Ovary (tissue), 9 donors: ENCODE data around the gene GANC. TPM values are rescaled to one million over a fixed set of nuclear protein-coding genes. Genes with fewer than 3 reads are reported as not detected.

ENCODE experiments used
- DNase-seq, 5 donors: peaks; one replicate each; pipeline ENCODE4 v3.0.0-alpha.2; 2019 to 2020
- H3K27ac ChIP-seq, 2 donors: fragments of 200-600 bp; one replicate each; pipeline versions ENCODE4 v1.5.1 to v1.8.0; 2019 to 2022
- H3K27me3 ChIP-seq: fragments of 200-600 bp; one replicate; pipeline ENCODE4 v1.8.0; 2022
- H3K36me3 ChIP-seq: fragments of 200-600 bp; sonication (generic); one replicate; pipeline ENCODE4 v1.5.1; 2019
- H3K4me1 ChIP-seq: one replicate; pipeline ENCODE4 v1.8.1; 2013; ENCODE audit warnings: mild to moderate bottlenecking, moderate library complexity; ENCODE audit not compliant: insufficient read depth
- H3K4me3 ChIP-seq: fragments of 200-600 bp; sonication (generic); one replicate; pipeline ENCODE4 v1.5.1; 2017
- H3K9me3 ChIP-seq, 2 donors: fragments of 200-600 bp in 1 of 2; sonication (generic) in 1 of 2; one replicate each; pipeline versions ENCODE4 v1.5.1 to v1.8.1; 2013 to 2019; ENCODE audit warnings: mild to moderate bottlenecking in 1 of 2, moderate library complexity in 1 of 2
- EP300 ChIP-seq: sonication (generic); formaldehyde crosslinking; IDR thresholded peaks from one replicate; pipeline ENCODE4 v1.6.1; 2017; ENCODE audit warnings: antibody characterized with exemption
- POLR2A ChIP-seq: fragments of 450-650 bp; IDR thresholded peaks from one replicate; pipeline ENCODE4 v1.6.1; 2017; ENCODE audit warnings: antibody characterized with exemption, mild to moderate bottlenecking, moderate library complexity
- WGBS, 3 donors: extraction: QIAGEN DNeasy Blood & Tissue Kit in 1 of 3; methylation state at CpG; one replicate each; pipeline versions ENCODE4 v1.1.5 to v1.1.7; 2013 to 2017; 5-methylcytosine and 5-hydroxymethylcytosine counted together
- intact Hi-C, 4 donors: fragments of 100-400 bp; cut with DNase I; formaldehyde crosslinking; loops; one replicate each; pipeline versions ENCODE4 v1.11.0 to v1.15.1; 2022 to 2023
- polyA plus RNA-seq, 2 donors: library from polyadenylated mRNA; stranded (reverse); fragments of 200-250 nt in 1 of 2; fragments of 350-450 nt in 1 of 2; fragmentation: Illumina TruSeq in 1 of 2; extraction: RNeasy Lipid Tissue Mini Kit (QIAGEN cat#74804) in 1 of 2; gene quantifications; one replicate each; pipeline ENCODE4 v1.2.3, GENCODE V29; 2013 to 2014
- total RNA-seq, 7 donors: library from RNA; depleted of rRNA in 2 of 7; stranded (reverse); fragments of >200 nt in 2 of 7; fragmentation: NEBNext Ultra II Directional in 3 of 7; extraction: Animal tissue kit (Norgen Biotek cat#: 25700) in 3 of 7; gene quantifications; one replicate each; pipeline versions ENCODE4 v1.1.0 to v1.2.4, GENCODE V29; 2016 to 2023
- TF ChIP-seq, protein P1 (sequence below), 3 donors: fragments of 450-650 bp in 2 of 3; fragments of 200-600 bp in 1 of 3; IDR thresholded peaks; one replicate each; pipeline versions ENCODE4 v1.5.1 to v1.8.0; 2016 to 2022; ENCODE audit warnings: antibody characterized with exemption in 3 of 3, mild to moderate bottlenecking in 1 of 3
- donor health status: DM: no; HTN: no; CAD: no; lungs with moderate emphysema.
- donor health status: DM: no; HTN: no; CAD: no.
- donor health status: Bipolar disorder and iron deficiency.
- donor health status: DM: yes; HTN: yes; CAD: no.
- donor health status: DM: no; HTN: no; CAD: no.
- donor health status: DM: yes; HTN: yes; CAD: no.

GANC gene
- total and polyA plus RNA-seq, 9 donors: 10.0 to 31.5 (median 28.1) TPM

DNA sequence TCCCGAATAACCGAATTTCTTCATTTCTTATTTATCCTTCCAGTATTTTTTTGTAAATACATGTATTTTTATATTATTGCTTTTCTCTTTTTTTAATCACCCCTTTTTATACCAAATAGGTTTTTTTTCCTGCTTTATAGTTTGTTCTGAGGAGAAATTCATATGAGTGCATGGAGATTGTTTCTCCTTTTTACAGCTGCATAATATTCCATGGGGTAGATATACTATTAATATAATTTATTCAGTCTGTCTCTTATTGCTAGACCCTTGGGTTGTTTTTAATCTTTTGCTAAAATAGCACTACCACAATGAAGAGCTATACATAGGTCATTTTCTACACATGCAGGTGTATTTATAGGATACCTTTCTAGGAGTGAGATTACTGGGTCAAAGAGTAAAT is 3.8 kb downstream of the GANC start:
- 95 to 98% (median 98%) methylated on average over 2 of the region's 2 CpGs for WGBS, 3 donors
- no peak overlapping the region for H3K27ac ChIP-seq
- H3K9me3 ChIP-seq: no peaks in the 10 kb centered on the region
- H3K27me3 ChIP-seq: no peaks in the 10 kb centered on the region
- intact Hi-C loops: no loop called here
- TF ChIP-seq EP300: no peak
- TF ChIP-seq, protein P1, sequence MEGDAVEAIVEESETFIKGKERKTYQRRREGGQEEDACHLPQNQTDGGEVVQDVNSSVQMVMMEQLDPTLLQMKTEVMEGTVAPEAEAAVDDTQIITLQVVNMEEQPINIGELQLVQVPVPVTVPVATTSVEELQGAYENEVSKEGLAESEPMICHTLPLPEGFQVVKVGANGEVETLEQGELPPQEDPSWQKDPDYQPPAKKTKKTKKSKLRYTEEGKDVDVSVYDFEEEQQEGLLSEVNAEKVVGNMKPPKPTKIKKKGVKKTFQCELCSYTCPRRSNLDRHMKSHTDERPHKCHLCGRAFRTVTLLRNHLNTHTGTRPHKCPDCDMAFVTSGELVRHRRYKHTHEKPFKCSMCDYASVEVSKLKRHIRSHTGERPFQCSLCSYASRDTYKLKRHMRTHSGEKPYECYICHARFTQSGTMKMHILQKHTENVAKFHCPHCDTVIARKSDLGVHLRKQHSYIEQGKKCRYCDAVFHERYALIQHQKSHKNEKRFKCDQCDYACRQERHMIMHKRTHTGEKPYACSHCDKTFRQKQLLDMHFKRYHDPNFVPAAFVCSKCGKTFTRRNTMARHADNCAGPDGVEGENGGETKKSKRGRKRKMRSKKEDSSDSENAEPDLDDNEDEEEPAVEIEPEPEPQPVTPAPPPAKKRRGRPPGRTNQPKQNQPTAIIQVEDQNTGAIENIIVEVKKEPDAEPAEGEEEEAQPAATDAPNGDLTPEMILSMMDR (IDR thresholded peaks at IDR 0.05): no peak
- DNase-seq: no peak
- H3K4me3 ChIP-seq: no peak overlapping the region
- H3K4me1 ChIP-seq: peaks cover 5% of the 10 kb centered on the region
- no peaks in the 10 kb centered on the region for H3K36me3 ChIP-seq

DNA sequence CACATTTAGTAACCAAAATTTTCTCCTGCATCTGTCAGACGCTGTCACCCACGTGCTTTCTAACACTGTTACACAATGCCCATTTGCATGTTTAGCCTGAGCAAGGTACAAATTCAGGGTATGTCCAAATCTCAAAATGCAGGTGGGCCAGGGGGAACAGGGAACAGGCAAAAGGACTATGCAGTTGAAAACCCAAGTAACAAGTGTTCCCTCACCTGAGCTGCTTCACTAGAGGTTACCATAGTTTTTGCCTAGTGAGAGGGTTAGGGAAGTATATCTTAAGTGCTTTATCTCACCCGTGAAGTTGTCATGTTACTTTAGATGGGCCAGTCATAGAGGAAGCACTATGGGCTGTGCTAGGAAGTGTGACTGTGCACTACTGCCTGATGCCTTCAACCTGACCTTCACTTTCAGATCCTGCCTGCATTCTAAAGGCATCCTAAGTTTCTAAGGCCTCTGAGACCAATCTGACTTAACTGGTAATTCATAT is 6.3 kb downstream of the GANC start:
- intact Hi-C loops: no loop called here
- no peak for TF ChIP-seq POLR2A
- TF ChIP-seq, protein P1 (IDR thresholded peaks at IDR 0.05): no peak
- no peak for TF ChIP-seq EP300
- Histone ChIP-seq H3K27me3 (no peaks in the 10 kb centered on the region), H3K4me1 (peaks cover 5% of the 10 kb centered on the region), H3K36me3 (no peaks in the 10 kb centered on the region), H3K9me3 (no peaks in the 10 kb centered on the region), H3K27ac (no peak overlapping the region), H3K4me3 (no peak overlapping the region)
- WGBS, 3 donors: 58 to 78% (median 77%) methylated on average over 3 of the region's 3 CpGs
- no peak for DNase-seq

DNA sequence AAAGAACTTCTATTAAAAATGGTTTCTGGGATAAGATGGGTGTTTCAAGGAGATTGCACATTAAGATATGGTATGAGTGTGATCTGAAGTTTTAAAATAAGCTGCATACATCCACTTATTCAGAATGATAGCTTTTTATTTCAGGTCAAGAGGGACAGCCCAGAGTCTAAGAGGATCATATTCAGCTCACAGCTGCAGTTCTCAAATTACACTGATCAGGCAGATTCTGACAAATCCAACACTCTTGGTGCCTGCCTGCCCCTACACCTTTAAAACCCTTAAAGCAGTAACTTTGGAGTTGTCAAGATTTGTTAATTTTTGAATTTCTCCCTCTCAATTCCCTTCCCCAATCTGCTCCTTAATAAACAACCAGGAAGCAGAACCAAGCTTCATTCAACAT is 9.3 kb downstream of the GANC start:
- DNase-seq: no peak
- intact Hi-C loops: no loop called here
- no peaks in the 10 kb centered on the region for H3K4me1 ChIP-seq
- H3K27ac ChIP-seq: no peak overlapping the region
- H3K4me3 ChIP-seq: no peak overlapping the region
- TF ChIP-seq, protein P1 (IDR thresholded peaks at IDR 0.05): no peak
- no peak for TF ChIP-seq POLR2A
- TF ChIP-seq EP300: no peak
- no peaks in the 10 kb centered on the region for H3K36me3 ChIP-seq
- no peaks in the 10 kb centered on the region for H3K9me3 ChIP-seq
- no peaks in the 10 kb centered on the region for H3K27me3 ChIP-seq

DNA sequence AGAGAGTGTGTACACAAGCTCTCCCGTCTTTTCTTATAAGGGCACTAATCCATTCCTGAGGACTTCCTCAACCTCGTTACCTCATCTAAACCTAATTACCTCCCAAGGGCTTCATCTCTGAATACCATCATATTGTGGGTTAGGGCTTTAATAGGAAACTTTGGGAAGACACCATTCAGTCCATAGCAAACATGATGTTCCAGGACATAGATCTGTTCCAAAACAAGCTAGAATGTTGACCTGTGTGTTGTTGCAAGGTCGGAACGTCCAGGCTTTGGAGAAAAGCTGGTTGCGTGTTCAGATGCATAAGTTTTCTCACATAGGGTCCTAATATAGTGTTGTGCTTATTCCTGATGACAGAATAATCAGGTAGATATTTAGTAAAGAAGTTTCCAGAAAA is 9.9 kb downstream of the GANC start:
- DNase-seq: no peak
- H3K27me3 ChIP-seq: no peaks in the 10 kb centered on the region
- intact Hi-C loops: no loop called here
- no peaks in the 10 kb centered on the region for H3K4me1 ChIP-seq
- no peaks in the 10 kb centered on the region for H3K36me3 ChIP-seq
- no peak for TF ChIP-seq EP300
- no peak for TF ChIP-seq POLR2A
- TF ChIP-seq, protein P1 (IDR thresholded peaks at IDR 0.05): no peak
- no peaks in the 10 kb centered on the region for H3K9me3 ChIP-seq
- no peak overlapping the region for H3K4me3 ChIP-seq
- H3K27ac ChIP-seq: no peak overlapping the region
- WGBS, 3 donors: 60 to 61% (median 61%) methylated on average over 5 of the region's 5 CpGs

DNA sequence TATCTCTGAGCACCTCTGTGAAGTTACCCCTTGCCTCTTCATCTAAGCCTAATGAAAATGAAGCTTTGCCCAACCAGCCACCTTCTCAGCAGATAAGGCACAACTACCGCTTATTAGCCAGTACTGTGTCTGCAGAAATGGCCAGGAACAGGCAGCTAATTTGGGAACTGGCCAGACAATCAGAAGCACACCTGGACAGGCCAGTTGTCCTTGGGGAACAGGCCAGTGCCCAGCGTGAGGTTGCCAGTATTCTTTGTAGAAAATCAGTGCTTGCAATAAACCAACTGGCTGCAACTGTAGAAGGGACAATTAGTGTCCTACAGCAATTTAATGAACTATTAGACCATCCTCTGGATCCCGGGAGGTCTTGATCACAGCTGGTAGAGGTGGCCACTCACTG is 10.7 kb downstream of the GANC start:
- WGBS, 3 donors: 77 to 86% (median 78%) methylated on average over 3 of the region's 3 CpGs
- H3K27me3 ChIP-seq: no peaks in the 10 kb centered on the region
- H3K9me3 ChIP-seq: no peaks in the 10 kb centered on the region
- H3K36me3 ChIP-seq: no peaks in the 10 kb centered on the region
- intact Hi-C loops: no loop called here
- DNase-seq: no peak
- no peaks in the 10 kb centered on the region for H3K4me1 ChIP-seq
- H3K27ac ChIP-seq: no peak overlapping the region
- TF ChIP-seq POLR2A: no peak
- TF ChIP-seq, protein P1 (IDR thresholded peaks at IDR 0.05): no peak
- no peak for TF ChIP-seq EP300
- H3K4me3 ChIP-seq: no peak overlapping the region
